Mesothelial cell of epicardium (in vitro differentiated cells): ENCODE data around the gene AP3M1. TPM values are rescaled to one million over a fixed set of nuclear protein-coding genes. Genes with fewer than 3 reads are reported as not detected.
A peak's percentile ranks its signal among the peaks of the same experiment; 100 is the strongest.

Experiments used
- DNase-seq, 2 experiments: peaks; one replicate each; pipeline ENCODE4 v3.0.0; 2021; ENCODE audit warnings: low spot score in 2 of 2; ENCODE audit not compliant: unreplicated experiment in 2 of 2
- H3K27ac Mint-ChIP-seq: 2 replicates; pipeline ENCODE4 v1.8.0; 2021; ENCODE audit warnings: mixed read lengths
- H3K27me3 Mint-ChIP-seq: 2 replicates; pipeline ENCODE4 v1.8.0; 2021; ENCODE audit warnings: low read depth, mixed read lengths
- H3K36me3 Mint-ChIP-seq: 2 replicates; pipeline ENCODE4 v1.8.0; 2021; ENCODE audit warnings: mixed read lengths
- H3K4me1 Mint-ChIP-seq: 2 replicates; pipeline ENCODE4 v1.8.0; 2021; ENCODE audit warnings: mixed read lengths
- H3K4me3 Mint-ChIP-seq: 2 replicates; pipeline ENCODE4 v1.8.0; 2021; ENCODE audit warnings: mild to moderate bottlenecking, moderate library complexity, mixed read lengths
- H3K9me3 Mint-ChIP-seq: 2 replicates; pipeline ENCODE4 v1.8.0; 2021; ENCODE audit warnings: mixed read lengths
- CTCF ChIP-seq: fragments of 200-600 bp; sonication (generic); IDR thresholded peaks from one replicate; pipeline ENCODE4 v1.5.0; 2021; ENCODE audit warnings: antibody characterized with exemption; ENCODE audit not compliant: unreplicated experiment
- total RNA-seq: library from RNA; stranded (reverse); gene quantifications from 3 replicates; pipeline ENCODE4 v1.2.1, GENCODE V29; 2021

The AP3M1 gene
- total RNA-seq, 1 donor from 2014 or later: 49.4 TPM

DNA sequence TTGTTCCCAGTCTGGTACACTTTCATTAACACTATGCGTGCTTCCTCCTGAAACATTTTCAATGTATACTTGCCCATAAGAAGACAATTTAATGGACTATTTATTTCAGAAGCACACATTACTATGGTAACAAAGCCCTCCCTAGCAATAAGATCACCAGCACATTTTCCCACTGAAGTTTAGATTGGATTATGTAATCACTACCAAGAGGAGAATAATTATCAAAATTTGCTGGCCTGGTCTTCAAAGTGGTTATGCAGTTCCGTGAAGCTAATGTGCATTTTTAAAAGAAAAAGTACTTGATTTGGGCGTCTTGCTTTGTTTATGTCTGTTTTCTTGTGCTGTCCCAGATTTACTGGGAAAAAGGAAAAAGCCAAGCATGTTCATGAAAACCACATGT, 61.9 kb downstream of the AP3M1 start:
- Mint-ChIP-seq H3K27ac (no peak overlapping the region), H3K36me3 (peaks cover 26% of the 10 kb centered on the region), H3K4me3 (no peak overlapping the region), H3K9me3 (no peaks in the 10 kb centered on the region), H3K27me3 (no peaks in the 10 kb centered on the region), H3K4me1 (no peaks in the 10 kb centered on the region)
- no peak for DNase-seq
- TF ChIP-seq CTCF: no peak

DNA sequence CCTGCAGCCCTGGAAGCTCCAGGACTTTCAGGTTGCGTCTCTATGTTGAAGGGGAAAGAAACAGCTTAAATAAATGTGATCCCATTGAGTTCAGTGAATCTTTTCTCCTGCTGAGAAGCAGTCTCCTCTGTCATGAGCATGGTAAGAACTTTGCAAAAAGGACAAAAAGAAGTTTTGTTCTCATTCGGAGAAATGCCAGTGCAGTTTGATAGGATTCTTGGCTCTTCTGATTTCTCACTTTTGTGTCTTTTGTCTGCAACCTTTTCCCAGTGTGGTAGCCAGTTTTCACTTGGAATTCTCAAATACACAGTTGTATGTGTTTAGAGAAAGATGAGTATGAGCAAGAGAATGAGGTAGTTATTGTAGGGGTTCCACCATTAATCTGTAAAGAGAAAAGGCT, 64.3 kb downstream of the AP3M1 start:
- H3K4me3 Mint-ChIP-seq: no peak overlapping the region
- no peaks in the 10 kb centered on the region for H3K27me3 Mint-ChIP-seq
- no peaks in the 10 kb centered on the region for H3K4me1 Mint-ChIP-seq
- H3K27ac Mint-ChIP-seq: no peak overlapping the region
- no peaks in the 10 kb centered on the region for H3K9me3 Mint-ChIP-seq
- TF ChIP-seq CTCF: no peak
- H3K36me3 Mint-ChIP-seq: peaks cover 27% of the 10 kb centered on the region
- DNase-seq: no peak

- DNase-seq: no peak
- peaks cover 19% of the 10 kb centered on the region for H3K36me3 Mint-ChIP-seq
- TF ChIP-seq CTCF: no peak
These were observed 65.7 kb downstream of the AP3M1 start for GRCh38 chr10:74084955-74085354.

DNA sequence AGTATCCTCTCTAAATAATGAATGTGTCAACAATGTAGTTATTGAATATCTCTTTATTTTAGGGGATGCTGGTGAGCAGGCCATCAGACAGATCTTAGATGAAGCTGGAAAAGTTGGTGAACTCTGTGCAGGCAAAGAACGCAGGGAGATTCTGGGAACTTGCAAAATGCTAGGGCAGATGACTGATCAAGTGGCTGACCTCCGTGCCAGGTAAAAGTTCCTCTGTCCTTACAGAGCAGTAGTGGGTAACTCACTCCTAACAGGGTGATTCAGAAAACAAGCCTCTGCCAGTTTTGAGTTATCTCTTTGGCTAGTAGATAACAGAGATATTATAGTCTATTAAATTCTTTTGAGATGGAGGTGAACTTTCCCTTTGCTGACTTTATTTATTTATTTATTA, 67.3 kb downstream of the AP3M1 start:
- Mint-ChIP-seq H3K27me3 (no peaks in the 10 kb centered on the region), H3K9me3 (no peaks in the 10 kb centered on the region)
- TF ChIP-seq CTCF: no peak

More at GRCh38 chr10:74084955-74085354, 65.7 kb downstream of the AP3M1 start:
- Mint-ChIP-seq H3K4me1 (peaks cover 4% of the 10 kb centered on the region), H3K27me3 (no peaks in the 10 kb centered on the region), H3K27ac (no peak overlapping the region), H3K4me3 (no peak overlapping the region), H3K9me3 (no peaks in the 10 kb centered on the region)

GRCh38 chr10:74081941-74082718, 68.5 kb downstream of the AP3M1 start:
- Mint-ChIP-seq H3K4me3 (no peak overlapping the region), H3K9me3 (no peaks in the 10 kb centered on the region), H3K27ac (peak overlapping the region; percentile 13), H3K27me3 (no peaks in the 10 kb centered on the region), H3K4me1 (peaks cover 20% of the 10 kb centered on the region), H3K36me3 (peaks cover 13% of the 10 kb centered on the region)
- TF ChIP-seq CTCF: no peak
- no peak for DNase-seq

More for the DNA sequence above, 67.3 kb downstream of the AP3M1 start:
- Mint-ChIP-seq H3K27ac (no peak overlapping the region), H3K36me3 (peaks cover 13% of the 10 kb centered on the region), H3K4me1 (peaks cover 17% of the 10 kb centered on the region), H3K4me3 (no peak overlapping the region)
- no peak for DNase-seq
